GM03348 (cell line): ENCODE measurements around the gene EPHA8.

ENCODE experiments used
- DNase-seq: peaks from one replicate; pipeline ENCODE4 v3.0.0; 2012; ENCODE audit warnings: low spot score

Gene EPHA8

DNA sequence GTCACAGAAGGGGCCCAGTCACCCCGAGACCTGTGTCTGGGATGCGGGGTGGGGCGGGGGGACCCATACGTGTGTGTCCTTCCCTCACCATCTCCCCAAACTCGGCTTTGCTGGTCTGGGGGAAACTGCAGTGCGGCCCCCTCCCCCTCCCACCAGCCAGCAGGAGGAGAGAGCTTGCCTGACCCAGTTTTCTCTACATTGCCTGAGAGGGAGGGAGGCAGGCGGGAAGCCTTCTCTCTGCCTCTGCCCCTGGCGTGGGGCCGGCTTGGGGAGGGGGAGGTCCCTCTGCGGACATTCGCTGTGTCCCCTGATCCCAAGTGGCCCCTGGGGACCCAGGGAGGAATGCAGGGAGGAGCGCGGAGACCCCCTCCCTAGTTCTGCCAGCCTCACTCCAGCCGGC is 3.9 kb downstream of the EPHA8 start:
- DNase-seq, result no peak

- no peak for DNase-seq
These were observed 4.7 kb downstream of the EPHA8 start for GRCh38 chr1:22567994-22568393.

GRCh38 chr1:22569269-22569668 is 6.0 kb downstream of the EPHA8 start:
- no peak for DNase-seq

DNA sequence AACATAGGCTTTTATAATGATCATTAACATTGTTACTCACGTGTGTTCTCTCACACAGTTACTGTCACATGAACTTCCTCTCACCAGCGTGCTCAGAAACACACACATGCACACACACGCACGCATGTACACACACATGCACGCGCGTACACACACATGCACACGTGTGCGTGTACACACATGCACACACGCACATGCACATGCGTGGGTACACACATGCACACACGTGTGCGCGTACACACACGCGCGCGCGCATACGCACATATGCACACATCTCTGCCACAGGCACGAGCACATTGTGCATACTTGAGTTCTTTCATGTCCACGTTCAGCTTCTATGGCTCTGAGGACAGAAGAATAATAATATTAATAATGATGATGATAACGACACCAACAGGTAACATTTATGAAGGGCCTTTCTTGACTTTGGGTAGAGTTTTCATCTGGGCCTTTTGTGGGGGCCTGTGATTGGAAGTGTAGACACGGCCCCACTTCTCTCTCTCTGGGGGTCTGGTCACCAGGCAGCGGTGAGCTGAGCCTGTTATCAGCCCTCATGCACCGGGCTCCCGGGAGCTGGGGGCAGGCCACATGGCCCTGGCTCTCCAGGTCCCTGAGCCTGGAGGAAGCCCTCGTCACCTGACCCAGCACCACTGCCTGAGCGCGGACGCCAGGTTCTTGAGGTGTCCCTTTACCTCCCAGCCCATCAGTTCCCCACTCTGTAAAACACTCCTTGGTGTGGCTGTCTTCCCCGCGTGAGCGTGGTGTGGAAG is 7.0 kb downstream of the EPHA8 start:
- no peak for DNase-seq

DNA sequence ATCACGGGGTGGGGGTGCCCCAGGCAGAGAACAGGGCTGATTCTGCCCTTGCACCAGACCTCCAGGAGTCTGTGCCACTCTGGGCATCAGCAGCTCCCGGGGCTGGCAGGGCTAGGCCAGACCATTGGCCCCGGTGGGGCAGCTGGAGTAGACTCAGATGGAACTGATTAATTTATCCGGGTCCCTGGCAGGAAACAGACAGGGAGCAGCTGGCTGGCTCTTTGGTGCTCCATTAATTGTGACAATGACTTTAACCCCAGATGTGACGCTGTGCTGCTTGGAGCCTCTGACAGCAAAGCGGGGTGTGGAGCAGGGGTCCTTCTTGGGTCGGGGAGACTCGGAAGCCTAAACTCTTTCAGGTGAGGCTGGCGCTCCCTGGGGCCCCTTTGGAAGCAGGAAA is 9.5 kb downstream of the EPHA8 start:
- no peak for DNase-seq

DNA sequence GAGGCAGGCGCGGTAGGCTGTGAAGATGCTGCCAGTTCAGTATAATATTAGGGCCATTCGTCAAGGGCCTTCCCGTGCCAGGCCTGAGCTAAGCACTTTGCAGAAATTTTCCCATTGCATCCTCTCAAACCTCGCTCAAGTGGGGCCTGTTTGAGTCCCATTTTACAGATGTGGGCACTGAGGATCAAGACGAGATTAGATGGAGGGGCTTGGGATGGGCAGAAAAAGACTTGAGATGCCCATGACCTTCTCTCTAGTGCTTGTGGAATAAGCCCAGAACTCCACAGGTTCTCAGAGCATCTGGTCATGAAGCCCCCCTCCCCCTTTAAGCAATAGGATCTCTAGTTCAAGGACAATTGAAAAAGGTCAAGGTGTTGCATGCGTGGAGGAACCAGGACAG is 9.9 kb downstream of the EPHA8 start:
- DNase-seq, result no peak

- DNase-seq, result no peak
These were observed 12.4 kb downstream of the EPHA8 start for GRCh38 chr1:22575532-22576149.

GRCh38 chr1:22576150-22576544 is 12.9 kb downstream of the EPHA8 start:
- DNase-seq, result no peak

DNA sequence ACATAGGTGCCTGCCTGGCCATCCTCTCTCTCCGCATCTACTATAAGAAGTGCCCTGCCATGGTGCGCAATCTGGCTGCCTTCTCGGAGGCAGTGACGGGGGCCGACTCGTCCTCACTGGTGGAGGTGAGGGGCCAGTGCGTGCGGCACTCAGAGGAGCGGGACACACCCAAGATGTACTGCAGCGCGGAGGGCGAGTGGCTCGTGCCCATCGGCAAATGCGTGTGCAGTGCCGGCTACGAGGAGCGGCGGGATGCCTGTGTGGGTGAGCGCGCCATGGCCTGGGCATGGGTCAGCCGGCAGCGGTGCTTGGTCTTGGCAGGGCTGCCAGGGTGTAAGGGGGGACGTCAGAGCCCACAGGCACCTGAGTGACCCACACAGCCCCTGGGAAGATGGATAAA is 13.3 kb downstream of the EPHA8 start:
- DNase-seq, result no peak

- DNase-seq, result no peak
These were observed 15.6 kb downstream of the EPHA8 start for GRCh38 chr1:22578732-22579361.

GRCh38 chr1:22579541-22580155 is 16.4 kb downstream of the EPHA8 start:
- DNase-seq, result no peak

DNA sequence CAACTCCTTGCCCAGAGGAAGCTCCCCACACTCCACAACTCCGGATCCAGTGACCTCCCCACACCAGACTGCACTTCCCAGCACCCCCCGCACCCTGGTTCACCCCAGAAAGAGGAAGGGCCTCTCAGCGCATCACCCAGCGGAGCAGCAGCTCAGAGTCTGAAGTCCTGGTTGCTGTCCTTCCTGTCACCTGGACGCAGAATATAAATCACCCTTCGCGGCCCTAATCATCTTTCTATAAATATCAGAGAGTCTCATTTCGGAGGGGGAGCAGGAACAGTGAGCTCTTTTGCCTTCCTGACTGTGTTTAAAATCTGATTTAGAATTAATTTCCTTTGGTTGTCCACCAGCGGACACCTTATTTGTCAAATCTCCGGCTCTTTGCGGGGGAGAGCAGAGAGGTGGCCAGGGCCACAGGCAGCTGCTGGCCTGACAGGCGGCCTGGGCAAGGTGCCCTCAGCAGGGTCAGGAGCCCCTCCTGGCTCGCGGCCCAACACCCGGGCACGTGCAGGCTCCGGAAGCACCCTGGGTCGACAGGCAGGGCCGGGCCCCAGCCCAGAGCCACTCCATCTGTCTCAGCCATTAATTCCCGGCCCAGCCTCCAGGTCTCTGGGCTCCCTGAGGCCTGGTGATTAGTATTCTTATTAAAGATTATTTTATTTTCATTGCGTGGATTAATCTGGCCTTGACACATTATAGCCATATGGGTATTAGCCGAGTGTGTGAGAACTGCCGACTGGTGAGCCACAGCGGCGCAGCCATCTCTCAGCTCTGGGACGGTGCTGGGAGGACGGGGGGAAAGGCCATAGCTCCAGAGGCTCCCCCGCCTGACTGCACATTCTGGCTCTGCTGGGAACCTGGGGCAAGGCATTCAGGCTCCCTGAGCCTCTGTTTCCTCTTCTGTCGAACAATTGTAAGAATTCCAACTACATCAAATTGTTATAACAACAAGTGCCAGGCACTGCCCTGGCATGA is 19.7 kb downstream of the EPHA8 start:
- DNase-seq, result no peak

GRCh38 chr1:22584001-22584562 is 20.8 kb downstream of the EPHA8 start:
- no peak for DNase-seq

GRCh38 chr1:22584970-22585369 is 21.7 kb downstream of the EPHA8 start:
- DNase-seq, result no peak

- DNase-seq, result no peak
These were observed 22.2 kb downstream of the EPHA8 start for GRCh38 chr1:22585471-22585870.

DNA sequence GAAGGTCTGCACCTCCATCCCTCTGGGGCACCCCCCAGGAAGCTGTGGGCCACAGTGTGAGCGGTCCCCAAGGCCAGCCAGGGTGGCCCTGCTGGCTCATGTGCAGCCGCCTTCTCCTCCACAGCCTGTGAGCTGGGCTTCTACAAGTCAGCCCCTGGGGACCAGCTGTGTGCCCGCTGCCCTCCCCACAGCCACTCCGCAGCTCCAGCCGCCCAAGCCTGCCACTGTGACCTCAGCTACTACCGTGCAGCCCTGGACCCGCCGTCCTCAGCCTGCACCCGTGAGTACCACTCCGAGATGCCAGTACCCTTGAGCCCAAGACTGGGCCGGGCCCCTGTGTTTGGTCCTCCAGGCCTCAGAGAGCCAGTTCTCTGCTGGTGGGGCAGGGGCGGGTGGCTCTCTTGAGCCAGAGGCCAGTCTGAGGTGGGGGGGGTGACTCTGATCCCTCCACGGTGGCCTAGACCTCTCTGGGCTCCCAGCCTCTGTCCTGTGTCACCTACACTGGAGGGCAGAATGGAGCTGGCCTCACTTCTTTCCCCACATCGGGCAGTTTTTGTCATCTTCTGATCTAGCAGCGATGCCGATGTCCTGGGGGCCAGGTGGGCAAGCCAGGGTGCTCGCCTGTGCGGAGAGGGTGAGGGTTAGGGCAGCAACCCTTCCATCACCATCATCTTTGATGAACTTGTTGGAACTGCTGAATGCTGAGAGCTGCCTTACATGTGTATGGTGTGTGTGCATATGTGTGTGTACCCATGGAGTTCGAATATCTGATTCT is 23.3 kb downstream of the EPHA8 start:
- DNase-seq, result no peak

DNA sequence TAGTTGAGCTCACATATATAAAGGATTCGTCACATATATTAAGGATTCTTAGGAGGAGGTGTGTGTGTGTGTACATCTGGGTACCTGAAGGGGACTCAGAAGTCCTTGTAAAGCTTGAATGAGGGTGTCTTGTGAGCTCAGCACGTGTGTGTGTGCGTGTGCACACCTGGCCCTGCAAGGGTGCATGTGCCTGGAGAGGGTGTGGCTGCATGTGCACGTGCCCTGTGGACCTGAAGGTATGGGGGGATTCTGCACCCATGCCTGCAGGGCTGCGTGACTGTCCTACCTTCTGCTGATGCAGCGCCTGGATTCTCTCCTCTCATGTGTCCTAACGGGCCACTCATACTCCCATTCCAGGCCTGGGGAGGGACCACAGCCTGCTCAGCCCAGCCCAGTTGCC is 24.0 kb downstream of the EPHA8 start:
- DNase-seq, result no peak

- DNase-seq, result no peak
These were observed 25.7 kb downstream of the EPHA8 start for GRCh38 chr1:22588899-22589422.

- DNase-seq, result no peak
These were observed 28.3 kb downstream of the EPHA8 start for GRCh38 chr1:22591576-22591975.

GRCh38 chr1:22592051-22592450 is 28.8 kb downstream of the EPHA8 start:
- DNase-seq, result no peak
